HCT116 (cell line): Measurements from ENCODE around the gene TBXA2R. TPM values are rescaled to one million over a fixed set of nuclear protein-coding genes. Genes with fewer than 3 reads are reported as not detected.

Experiments
- ATAC-seq: fragments of 200-7000 bp; cut with Tn5 transposase; 2 replicates; pipeline ENCODE4 v1.9.1; 2020; ENCODE audit warnings: mild to moderate bottlenecking, moderate library complexity
- BruUV-seq: library from RNA; stranded (reverse); fragments of 400-500 nt; replicated peaks from 2 replicates; lab custom pipeline; 2021; lab: Mats Ljungman, UMichigan
- CTCF ChIA-PET: fragments of 300-600 bp; sonication (Branson Sonifier 250); formaldehyde crosslinking; loops from one replicate; lab custom pipeline; 2021; ENCODE audit warnings: antibody characterized with exemption; lab: Charles Lee
- POLR2A ChIA-PET: fragments of 300-600, 350-600 bp; sonication (Branson Sonifier 250); formaldehyde crosslinking; loops from one replicate; lab custom pipeline; 2021; ENCODE audit warnings: antibody characterized with exemption; lab: Charles Lee
- RAD21 ChIA-PET, 2 experiments: fragments of 300-600 bp; sonication (Branson Sonifier 250); formaldehyde crosslinking; loops; one replicate each; lab custom pipeline; 2023; ENCODE audit warnings: low total read pairs in 2 of 2; ENCODE audit not compliant: uncharacterized antibody in 2 of 2, unreplicated experiment in 2 of 2, low non-redundant PET in 1 of 2; lab: Charles Lee
- DNase-seq: peaks from one replicate; pipeline ENCODE4 v3.0.0-alpha.2; 2010; ENCODE audit warnings: low read depth, low spot score
- H2AFZ ChIP-seq: fragments of 200-600 bp; shearing (Covaris generic), sonication (generic); 2 replicates; pipeline ENCODE4 v1.6.1; 2017; ENCODE audit warnings: low read depth, mixed run types, mixed read lengths, antibody characterized with exemption, low read length; ENCODE audit not compliant: poor library complexity, severe bottlenecking
- H3K27ac ChIP-seq: 2 replicates; pipeline ENCODE4 v1.5.1; 2012; ENCODE audit warnings: low read depth, low read length
- H3K27me3 ChIP-seq: fragments of 200-600 bp; sonication (generic); 2 replicates; pipeline ENCODE4 v1.6.1; 2016; ENCODE audit warnings: mixed run types, low read length, mixed read lengths; ENCODE audit not compliant: insufficient read depth
- H3K36me3 ChIP-seq, 2 experiments: fragments of 200-500 bp in 1 of 2; fragments of 200-600 bp in 1 of 2; sonication (Bioruptor generic) in 1 of 2; sonication (generic) in 1 of 2; 2 replicates each; pipeline versions ENCODE4 v1.5.1 to v1.6.1; 2014 to 2016; ENCODE audit warnings: low read length in 2 of 2, inconsistent platforms in 1 of 2, mixed read lengths in 1 of 2, mixed run types in 1 of 2; ENCODE audit not compliant: insufficient read depth in 2 of 2, control insufficient read depth in 1 of 2
- H3K4me1 ChIP-seq, 2 experiments: fragments of 200-600 bp in 1 of 2; sonication (generic) in 1 of 2; 2 replicates each; pipeline versions ENCODE4 v1.5.1 to v1.6.1; 2012 to 2017; ENCODE audit warnings: low read length in 2 of 2, inconsistent platforms in 1 of 2, mild to moderate bottlenecking in 1 of 2, mixed read lengths in 1 of 2, mixed run types in 1 of 2, moderate library complexity in 1 of 2; ENCODE audit not compliant: insufficient read depth in 2 of 2, control insufficient read depth in 1 of 2
- H3K4me2 ChIP-seq: fragments of 200-600 bp; sonication (generic); 2 replicates; pipeline ENCODE4 v1.6.1; 2017; ENCODE audit warnings: mixed run types, low read length, mixed read lengths
- H3K4me3 ChIP-seq, 2 experiments: fragments of 200-600 bp in 1 of 2; sonication (generic) in 1 of 2; replicated peaks in 1 of 2; 2 replicates each; pipeline ENCODE4 v1.5.1; 2011 to 2016; ENCODE audit warnings: low read length in 2 of 2, control low read depth in 1 of 2, low read depth in 1 of 2, mild to moderate bottlenecking in 1 of 2, mixed read lengths in 1 of 2, mixed run types in 1 of 2
- H3K79me2 ChIP-seq: fragments of 200-600 bp; sonication (generic); 2 replicates; pipeline ENCODE4 v1.6.1; 2017; ENCODE audit warnings: mild to moderate bottlenecking, mixed run types, low read length, moderate library complexity, mixed read lengths; ENCODE audit not compliant: insufficient read depth
- H3K9ac ChIP-seq: fragments of 200-600 bp; sonication (generic); 2 replicates; pipeline ENCODE4 v1.6.1; 2016; ENCODE audit warnings: low read length, mixed read lengths
- H3K9me2 ChIP-seq: fragments of 200-600 bp; sonication (generic), shearing (Covaris generic); 2 replicates; pipeline ENCODE4 v1.6.1; 2017; ENCODE audit warnings: mixed run types, mild to moderate bottlenecking, moderate library complexity; ENCODE audit not compliant: insufficient read depth
- H3K9me3 ChIP-seq, 2 experiments: fragments of 200-500 bp in 1 of 2; fragments of 200-600 bp in 1 of 2; sonication (Bioruptor generic) in 1 of 2; sonication (generic) in 1 of 2; 2 replicates each; pipeline ENCODE4 v1.6.1; 2014 to 2017; ENCODE audit warnings: low read length in 2 of 2, mixed read lengths in 2 of 2, inconsistent platforms in 1 of 2, low read depth in 1 of 2, mild to moderate bottlenecking in 1 of 2, mixed run types in 1 of 2, moderate library complexity in 1 of 2; ENCODE audit not compliant: control insufficient read depth in 1 of 2, insufficient read depth in 1 of 2
- H4K20me1 ChIP-seq: fragments of 200-600 bp; sonication (generic), shearing (Covaris generic); 2 replicates; pipeline ENCODE4 v1.6.1; 2017; ENCODE audit warnings: mixed run types, mild to moderate bottlenecking, moderate library complexity; ENCODE audit not compliant: insufficient read depth
- CBX3 ChIP-seq: IDR thresholded peaks from 2 replicates; pipeline ENCODE4 v1.6.1; 2012; ENCODE audit warnings: low read depth
- CEBPB ChIP-seq: IDR thresholded peaks from 2 replicates; pipeline ENCODE4 v1.6.1; 2012; ENCODE audit warnings: low read depth
- EGR1 ChIP-seq: IDR thresholded peaks from 2 replicates; pipeline ENCODE4 v1.6.1; 2012; ENCODE audit warnings: low read depth
- FOSL1 ChIP-seq: IDR thresholded peaks from 2 replicates; pipeline ENCODE4 v1.6.1; 2012; ENCODE audit warnings: low read depth
- SIN3A ChIP-seq: IDR thresholded peaks from 2 replicates; pipeline ENCODE4 v1.6.1; 2012; ENCODE audit warnings: low read depth
- SP1 ChIP-seq: IDR thresholded peaks from 2 replicates; pipeline ENCODE4 v1.6.1; 2012; ENCODE audit warnings: low read depth
- SRF ChIP-seq: IDR thresholded peaks from 2 replicates; pipeline ENCODE4 v1.6.1; 2012; ENCODE audit warnings: low read depth
- TCF7L2 ChIP-seq: IDR thresholded peaks from 2 replicates; pipeline ENCODE4 v1.7.0; 2011; ENCODE audit warnings: borderline replicate concordance, inconsistent platforms; ENCODE audit not compliant: insufficient read depth, insufficient read length; ENCODE audit errors: extremely low read depth
- YY1 ChIP-seq: IDR thresholded peaks from 2 replicates; pipeline ENCODE4 v1.6.1; 2011; ENCODE audit warnings: low read length, low read depth, moderate library complexity, mild to moderate bottlenecking; ENCODE audit not compliant: insufficient replicate concordance; ENCODE audit errors: extremely low read depth
- ZFX ChIP-seq: fragments of 450-650 bp; IDR thresholded peaks from 2 replicates; pipeline ENCODE4 v1.6.1; 2017
- intact Hi-C: fragments of 100-400 bp; cut with micrococcal nuclease; formaldehyde crosslinking; loops from 2 replicates; pipeline ENCODE4 v1.10.0; 2022
- total RNA-seq: library from RNA; stranded (reverse); gene quantifications from one replicate; pipeline ENCODE4 v1.2.1, GENCODE V29; 2021; ENCODE audit not compliant: unreplicated experiment
- TF ChIP-seq, protein P1 (sequence below): IDR thresholded peaks from 2 replicates; pipeline ENCODE4 v1.6.1; 2012
- TF ChIP-seq, protein P2 (sequence below): IDR thresholded peaks from 2 replicates; pipeline ENCODE4 v1.6.1; 2012
- TF ChIP-seq, protein P3 (sequence below): IDR thresholded peaks from 2 replicates; pipeline ENCODE4 v1.6.1; 2011; ENCODE audit warnings: mild to moderate bottlenecking, low read length, moderate library complexity; ENCODE audit not compliant: insufficient replicate concordance; ENCODE audit errors: extremely low read depth
- TF ChIP-seq, protein P4 (sequence below): IDR thresholded peaks from 2 replicates; pipeline ENCODE4 v1.6.1; 2012; ENCODE audit warnings: low read depth

TBXA2R gene
- total RNA-seq, 1 experiment from 2014 or later, result 2.3 TPM

DNA sequence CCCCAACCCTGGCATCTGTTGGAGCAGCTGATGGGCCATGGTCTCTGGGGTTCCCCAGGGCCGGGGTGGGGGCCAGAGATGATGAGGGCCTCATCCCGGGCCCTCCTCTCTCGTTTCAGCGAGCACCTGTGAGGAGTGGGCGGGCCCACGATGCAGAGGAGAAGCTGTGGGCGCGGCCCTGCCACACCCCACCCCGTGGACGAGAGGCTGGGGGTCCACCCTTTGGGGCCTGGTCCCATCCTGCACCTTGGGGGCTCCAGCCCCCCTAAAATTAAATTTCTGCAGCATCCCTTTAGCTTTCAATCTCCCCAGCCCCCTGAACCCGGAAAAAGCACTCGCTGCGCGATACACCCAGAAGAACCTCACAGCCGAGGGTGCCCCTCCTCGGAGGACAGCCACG, 28.3 kb downstream of the TBXA2R start:
- intact Hi-C loops, result loop anchor here (10.0 kb wide), 1 partner anchor 626 kb away; no protein-coding TSS in a partner anchor

More for the DNA sequence above, 28.3 kb downstream of the TBXA2R start:
- ATAC-seq, result no peak
- DNase-seq, result no peak
- H2AFZ ChIP-seq, result no peak overlapping the region
- H3K27ac ChIP-seq, result peak overlapping the region; percentile 47; the same call in 1 of the 2 replicates
- peaks cover 20% of the 10 kb centered on the region; the same call in 1 of the 2 replicates for H3K79me2 ChIP-seq
- H3K9me3 ChIP-seq, result no peaks in the 10 kb centered on the region
- TF ChIP-seq, protein P1, sequence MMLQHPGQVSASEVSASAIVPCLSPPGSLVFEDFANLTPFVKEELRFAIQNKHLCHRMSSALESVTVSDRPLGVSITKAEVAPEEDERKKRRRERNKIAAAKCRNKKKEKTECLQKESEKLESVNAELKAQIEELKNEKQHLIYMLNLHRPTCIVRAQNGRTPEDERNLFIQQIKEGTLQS, result no peak
- no peak for TF ChIP-seq EGR1
- TF ChIP-seq SP1, result no peak
- no peak for TF ChIP-seq YY1
- TF ChIP-seq, protein P2, sequence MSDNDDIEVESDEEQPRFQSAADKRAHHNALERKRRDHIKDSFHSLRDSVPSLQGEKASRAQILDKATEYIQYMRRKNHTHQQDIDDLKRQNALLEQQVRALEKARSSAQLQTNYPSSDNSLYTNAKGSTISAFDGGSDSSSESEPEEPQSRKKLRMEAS, result no peak
- no peak for TF ChIP-seq ZFX
- TF ChIP-seq CBX3, result no peak
- TF ChIP-seq, protein P3, sequence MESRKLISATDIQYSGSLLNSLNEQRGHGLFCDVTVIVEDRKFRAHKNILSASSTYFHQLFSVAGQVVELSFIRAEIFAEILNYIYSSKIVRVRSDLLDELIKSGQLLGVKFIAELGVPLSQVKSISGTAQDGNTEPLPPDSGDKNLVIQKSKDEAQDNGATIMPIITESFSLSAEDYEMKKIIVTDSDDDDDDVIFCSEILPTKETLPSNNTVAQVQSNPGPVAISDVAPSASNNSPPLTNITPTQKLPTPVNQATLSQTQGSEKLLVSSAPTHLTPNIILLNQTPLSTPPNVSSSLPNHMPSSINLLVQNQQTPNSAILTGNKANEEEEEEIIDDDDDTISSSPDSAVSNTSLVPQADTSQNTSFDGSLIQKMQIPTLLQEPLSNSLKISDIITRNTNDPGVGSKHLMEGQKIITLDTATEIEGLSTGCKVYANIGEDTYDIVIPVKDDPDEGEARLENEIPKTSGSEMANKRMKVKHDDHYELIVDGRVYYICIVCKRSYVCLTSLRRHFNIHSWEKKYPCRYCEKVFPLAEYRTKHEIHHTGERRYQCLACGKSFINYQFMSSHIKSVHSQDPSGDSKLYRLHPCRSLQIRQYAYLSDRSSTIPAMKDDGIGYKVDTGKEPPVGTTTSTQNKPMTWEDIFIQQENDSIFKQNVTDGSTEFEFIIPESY, result no peak
- no peak for TF ChIP-seq FOSL1
- TF ChIP-seq, protein P4, sequence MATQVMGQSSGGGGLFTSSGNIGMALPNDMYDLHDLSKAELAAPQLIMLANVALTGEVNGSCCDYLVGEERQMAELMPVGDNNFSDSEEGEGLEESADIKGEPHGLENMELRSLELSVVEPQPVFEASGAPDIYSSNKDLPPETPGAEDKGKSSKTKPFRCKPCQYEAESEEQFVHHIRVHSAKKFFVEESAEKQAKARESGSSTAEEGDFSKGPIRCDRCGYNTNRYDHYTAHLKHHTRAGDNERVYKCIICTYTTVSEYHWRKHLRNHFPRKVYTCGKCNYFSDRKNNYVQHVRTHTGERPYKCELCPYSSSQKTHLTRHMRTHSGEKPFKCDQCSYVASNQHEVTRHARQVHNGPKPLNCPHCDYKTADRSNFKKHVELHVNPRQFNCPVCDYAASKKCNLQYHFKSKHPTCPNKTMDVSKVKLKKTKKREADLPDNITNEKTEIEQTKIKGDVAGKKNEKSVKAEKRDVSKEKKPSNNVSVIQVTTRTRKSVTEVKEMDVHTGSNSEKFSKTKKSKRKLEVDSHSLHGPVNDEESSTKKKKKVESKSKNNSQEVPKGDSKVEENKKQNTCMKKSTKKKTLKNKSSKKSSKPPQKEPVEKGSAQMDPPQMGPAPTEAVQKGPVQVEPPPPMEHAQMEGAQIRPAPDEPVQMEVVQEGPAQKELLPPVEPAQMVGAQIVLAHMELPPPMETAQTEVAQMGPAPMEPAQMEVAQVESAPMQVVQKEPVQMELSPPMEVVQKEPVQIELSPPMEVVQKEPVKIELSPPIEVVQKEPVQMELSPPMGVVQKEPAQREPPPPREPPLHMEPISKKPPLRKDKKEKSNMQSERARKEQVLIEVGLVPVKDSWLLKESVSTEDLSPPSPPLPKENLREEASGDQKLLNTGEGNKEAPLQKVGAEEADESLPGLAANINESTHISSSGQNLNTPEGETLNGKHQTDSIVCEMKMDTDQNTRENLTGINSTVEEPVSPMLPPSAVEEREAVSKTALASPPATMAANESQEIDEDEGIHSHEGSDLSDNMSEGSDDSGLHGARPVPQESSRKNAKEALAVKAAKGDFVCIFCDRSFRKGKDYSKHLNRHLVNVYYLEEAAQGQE, result no peak
- no peak for TF ChIP-seq TCF7L2
- no peak for TF ChIP-seq SRF
- no peak for TF ChIP-seq CEBPB
- TF ChIP-seq SIN3A, result no peak
- ChIA-PET CTCF (interaction anchor here (1.6 kb wide), 1 partner anchor 34 kb away, joined by 4 read pairs; no protein-coding TSS in a partner anchor), POLR2A (interaction anchor here (0.9 to 1.1 kb wide), 2 partner anchors 14 to 22 kb away, joined by 3 read pairs; partner anchors contain the start of gene MFSD12), RAD21 (no interaction called here)
- H3K27me3 ChIP-seq, result no peaks in the 10 kb centered on the region
- H3K9ac ChIP-seq, result peak overlapping the region; percentile 58
- H3K4me1 ChIP-seq, result peaks cover 18 to 66% of the 10 kb centered on the region in 2 experiments
- H3K4me3 ChIP-seq, result peak overlapping the region; percentile 40 to 54
- TSS peak; percentile 27 for BruUV-seq
- no peaks in the 10 kb centered on the region for H3K9me2 ChIP-seq
- no peaks in the 10 kb centered on the region; the same call in 1 of the 2 replicates for H4K20me1 ChIP-seq
- H3K4me2 ChIP-seq, result peak overlapping the region; percentile 65
- H3K36me3 ChIP-seq, result peaks cover 3 to 21% of the 10 kb centered on the region in 2 experiments; a peak in 2 of 4 replicates
